T-helper 1 cell (primary cell): ENCODE data around the gene RASGRP4.
A peak's percentile ranks its signal among the peaks of the same experiment; 100 is the strongest.
"Not testable (repeated sequence)": the region's sequence is repeated elsewhere in the genome, so short reads cannot be mapped to it uniquely, and the experiment has no call there.

Source experiments
- DNase-seq, 5 donors: peaks; one replicate each; pipeline ENCODE4 v3.0.0-alpha.2; 2012 to 2020

RASGRP4 gene

GRCh38 chr19:38362946-38363688 is 62.9 kb downstream of the RASGRP4 start:
- DNase-seq = not testable (repeated sequence)

DNA sequence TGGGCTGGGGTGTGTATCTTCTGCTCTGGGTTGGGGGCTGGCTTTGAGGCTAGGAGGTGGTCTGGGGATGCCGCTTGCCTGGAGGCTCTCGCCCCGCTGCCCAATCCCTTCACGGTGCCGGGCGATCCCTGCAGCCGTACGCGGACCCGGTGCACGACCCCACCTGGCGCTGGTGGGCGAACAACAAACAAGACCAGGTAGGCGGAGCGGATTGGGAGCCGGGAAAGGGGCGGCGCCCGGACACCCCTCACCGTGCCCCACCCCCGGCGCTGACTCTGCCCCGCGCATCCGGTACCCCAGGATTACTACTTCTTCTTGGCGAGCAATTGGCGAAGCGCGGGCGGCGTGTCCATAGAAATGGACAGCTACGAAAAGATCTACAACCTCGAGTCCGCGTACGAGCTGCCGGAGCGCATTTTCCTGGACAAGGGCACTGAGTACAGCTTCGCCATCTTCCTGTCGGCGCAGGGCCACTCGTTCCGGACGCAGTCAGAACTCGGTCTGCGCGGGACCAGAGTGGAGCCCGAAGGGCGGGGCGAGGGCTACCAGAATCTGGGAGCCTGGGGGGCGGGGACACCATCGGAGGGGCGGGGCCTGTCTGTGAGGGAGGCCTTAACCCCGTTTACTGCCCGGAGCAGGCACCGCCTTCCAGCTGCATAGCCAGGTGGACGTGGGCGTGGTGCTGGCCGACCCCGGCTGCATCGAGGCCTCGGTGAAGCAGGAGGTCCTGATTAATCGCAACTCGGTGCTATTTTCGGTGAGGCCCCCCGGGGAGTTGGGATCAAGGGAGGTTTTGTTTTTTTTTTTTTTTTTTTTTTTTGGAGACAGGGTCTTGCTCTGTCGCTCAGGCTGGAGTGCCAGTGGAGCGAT is 63.7 kb downstream of the RASGRP4 start:
- peak; percentile 40 to 87 (median 51) for DNase-seq

DNA sequence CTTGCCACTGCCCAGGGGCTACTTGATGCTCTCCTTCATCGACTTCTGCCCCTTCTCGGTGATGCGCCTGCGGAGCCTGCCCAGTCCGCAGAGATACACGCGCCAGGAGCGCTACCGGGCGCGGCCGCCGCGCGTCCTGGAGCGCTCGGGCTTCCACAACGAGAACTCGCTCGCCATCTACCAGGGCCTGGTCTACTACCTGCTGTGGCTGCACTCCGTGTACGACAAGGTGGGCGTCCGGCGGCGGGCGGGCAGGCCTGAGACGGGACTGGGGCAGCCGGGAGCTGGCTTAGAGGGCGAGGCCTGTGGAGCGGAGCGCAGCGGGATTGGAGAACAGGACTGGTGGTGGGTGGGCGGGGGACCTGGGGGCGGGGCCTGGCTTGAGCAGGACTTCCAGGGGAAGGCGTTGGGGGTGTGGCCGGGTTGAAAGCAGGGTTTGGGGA is 64.4 kb downstream of the RASGRP4 start:
- peak; percentile 42 to 83 (median 53) for DNase-seq

DNA sequence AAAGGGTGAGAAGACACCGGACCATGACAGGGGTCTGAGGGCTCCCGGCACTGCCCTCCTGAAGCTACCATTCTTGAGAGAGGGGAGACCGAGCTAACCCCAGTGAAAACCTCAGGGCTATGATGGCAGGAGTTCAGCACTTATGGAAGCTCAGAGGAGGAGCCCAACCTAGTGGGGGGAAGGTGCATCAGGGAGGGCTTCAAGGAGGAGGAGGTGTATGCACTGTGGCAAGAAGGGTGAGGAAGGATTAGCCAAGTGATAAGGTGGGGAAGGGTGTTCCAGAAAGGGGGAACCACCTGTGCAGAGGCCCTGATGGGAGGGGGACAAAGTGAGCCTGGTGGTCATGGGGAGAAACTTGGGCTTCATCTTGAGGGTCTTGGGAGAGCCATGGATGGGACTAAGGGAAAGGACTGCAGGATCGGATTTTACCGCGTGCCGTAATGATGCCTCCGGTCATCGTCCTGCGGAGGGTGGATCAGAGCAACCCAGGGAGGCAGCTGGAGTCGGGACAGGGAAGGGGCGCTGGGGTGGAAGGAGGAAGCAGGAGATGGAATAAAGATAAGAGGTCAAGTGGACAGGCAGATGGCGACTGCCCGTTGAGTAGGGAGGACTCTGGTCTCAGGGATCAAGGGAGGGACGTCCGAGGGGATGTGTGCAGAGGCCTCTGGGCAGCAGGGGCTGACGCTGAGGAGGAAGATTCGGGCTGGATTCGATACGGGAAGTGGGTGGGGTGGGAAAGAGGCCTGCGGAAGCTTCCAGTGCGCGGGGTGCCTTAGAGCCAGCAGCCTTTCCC is 65.0 kb downstream of the RASGRP4 start:
- no peak for DNase-seq

DNA sequence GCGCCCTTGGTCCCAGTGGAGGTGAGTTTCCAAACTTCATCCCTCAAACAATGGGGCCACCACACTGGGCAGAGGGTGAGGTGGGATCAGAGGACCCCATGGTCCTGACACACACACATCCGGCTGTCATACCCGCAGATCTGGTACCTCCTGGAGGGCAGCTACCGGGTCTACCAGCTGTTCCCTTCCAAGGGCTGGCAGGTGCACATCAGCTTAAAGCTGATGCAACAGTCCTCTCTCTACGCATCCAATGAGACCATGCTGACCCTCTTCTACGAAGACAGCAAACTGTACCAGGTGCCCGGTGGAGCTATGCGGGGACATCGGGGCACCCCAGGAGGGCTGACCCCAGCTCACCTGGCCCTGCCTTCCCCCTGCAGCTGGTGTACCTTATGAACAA is 65.7 kb downstream of the RASGRP4 start:
- DNase-seq = no peak

DNA sequence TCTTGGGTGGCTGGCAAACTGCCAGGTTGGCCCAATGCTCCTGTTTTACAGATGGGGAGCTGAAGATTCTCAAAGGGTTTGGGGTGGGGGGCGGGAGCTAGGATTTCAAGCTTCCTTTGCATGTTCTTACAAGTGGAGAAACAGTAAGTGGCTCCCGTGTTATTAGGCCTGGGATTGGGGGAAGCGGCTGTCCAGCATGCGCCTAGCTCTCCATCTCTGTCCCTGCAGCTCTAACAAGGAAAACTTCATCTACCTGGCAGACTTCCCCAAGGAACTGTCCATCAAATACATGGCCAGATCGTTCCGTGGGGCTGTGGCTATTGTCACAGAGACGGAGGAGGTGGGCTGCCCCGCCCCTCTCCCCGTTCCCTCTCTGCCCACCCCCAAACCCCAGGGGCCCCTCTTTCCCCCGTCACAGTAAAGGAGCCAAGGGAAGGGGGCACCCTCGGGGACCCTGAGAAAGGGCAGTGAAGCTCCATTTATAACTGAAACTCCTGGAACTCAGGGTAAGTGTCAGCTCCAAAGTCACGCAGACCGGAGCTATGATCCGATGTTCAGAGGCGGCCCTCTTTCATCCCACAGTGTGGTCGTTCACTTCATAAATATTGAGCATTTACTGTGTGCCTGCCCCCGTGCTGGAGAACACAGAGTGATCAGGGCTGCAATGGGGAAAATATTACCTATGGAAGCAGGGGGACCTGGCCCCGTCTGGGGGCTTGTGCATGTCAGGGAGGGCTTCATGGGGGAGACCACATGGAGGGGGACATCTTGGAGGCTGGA is 66.6 kb downstream of the RASGRP4 start:
- DNase-seq = no peak
